CD14-positive monocyte (primary cell): ENCODE measurements around the gene SULT1C2. TPM values are rescaled to one million over a fixed set of nuclear protein-coding genes. Genes with fewer than 3 reads are reported as not detected.

Experiments used
- DNase-seq, 3 donors: peaks; one replicate each; pipeline ENCODE4 v3.0.0-alpha.2; 2011 to 2022
- H2AFZ ChIP-seq: 2 replicates; pipeline ENCODE4 v1.6.0; 2012; ENCODE audit warnings: mild to moderate bottlenecking, low read depth, low read length, inconsistent platforms; ENCODE audit not compliant: insufficient read depth, poor library complexity, severe bottlenecking
- H3K27ac ChIP-seq, 2 donors: 1 replicate in 1 of 2; 2 replicates in 1 of 2; pipeline ENCODE4 v1.5.1; 2012 to 2013; ENCODE audit warnings: low read length in 2 of 2, control low read depth in 1 of 2, inconsistent platforms in 1 of 2, low read depth in 1 of 2, mild to moderate bottlenecking in 1 of 2
- H3K27me3 ChIP-seq, 2 donors: one replicate each; pipeline versions ENCODE4 v1.6.0 to v1.6.1; 2011 to 2013; ENCODE audit warnings: low read length in 2 of 2; ENCODE audit not compliant: control insufficient read depth in 2 of 2, insufficient read depth in 2 of 2
- H3K36me3 ChIP-seq, 2 donors: replicated peaks in 1 of 2; 1 replicate in 1 of 2; 2 replicates in 1 of 2; pipeline versions ENCODE4 v1.5.1 to v1.6.1; 2012 to 2013; ENCODE audit warnings: low read length in 2 of 2, control low read depth in 1 of 2, inconsistent platforms in 1 of 2, mild to moderate bottlenecking in 1 of 2; ENCODE audit not compliant: insufficient read depth in 2 of 2, control insufficient read depth in 1 of 2
- H3K4me1 ChIP-seq, 2 donors: 1 replicate in 1 of 2; 2 replicates in 1 of 2; pipeline versions ENCODE4 v1.5.1 to v1.6.1; 2012 to 2013; ENCODE audit warnings: low read length in 2 of 2, control low read depth in 1 of 2, inconsistent platforms in 1 of 2, mild to moderate bottlenecking in 1 of 2, moderate library complexity in 1 of 2; ENCODE audit not compliant: insufficient read depth in 2 of 2, control insufficient read depth in 1 of 2
- H3K4me2 ChIP-seq: replicated peaks from 2 replicates; pipeline ENCODE3; 2012; ENCODE audit warnings: low read length, moderate library complexity, mild to moderate bottlenecking; ENCODE audit not compliant: poor library complexity, severe bottlenecking; ENCODE audit errors: extremely low read depth
- H3K4me3 ChIP-seq, 3 experiments: fragments of 200-600 bp in 1 of 3; sonication (generic) in 1 of 3; replicated peaks in 1 of 3; 1 replicate in 2 of 3; 2 replicates in 1 of 3; pipeline ENCODE4 v1.5.1; 2011 to 2013; ENCODE audit warnings: low read length in 3 of 3, mild to moderate bottlenecking in 3 of 3, control low read depth in 2 of 3, low read depth in 2 of 3, inconsistent platforms in 1 of 3, moderate library complexity in 1 of 3
- H3K79me2 ChIP-seq: 2 replicates; pipeline ENCODE4 v1.6.0; 2012; ENCODE audit warnings: mild to moderate bottlenecking, control low read depth, inconsistent platforms, low read length, moderate library complexity; ENCODE audit not compliant: insufficient read depth
- H3K9ac ChIP-seq: 2 replicates; pipeline ENCODE4 v1.6.0; 2017; ENCODE audit warnings: low read length, mild to moderate bottlenecking; ENCODE audit not compliant: insufficient read depth, poor library complexity, severe bottlenecking
- H3K9me3 ChIP-seq, 2 donors: replicated peaks in 1 of 2; 1 replicate in 1 of 2; 2 replicates in 1 of 2; pipeline versions ENCODE4 v1.5.1 to v1.6.1; 2012 to 2013; ENCODE audit warnings: low read length in 2 of 2, control low read depth in 1 of 2; ENCODE audit not compliant: control insufficient read depth in 1 of 2, insufficient read depth in 1 of 2
- H4K20me1 ChIP-seq: 2 replicates; pipeline ENCODE4 v1.6.0; 2012; ENCODE audit warnings: mild to moderate bottlenecking, low read length, control low read depth, moderate library complexity; ENCODE audit not compliant: insufficient read depth
- H3K27ac Mint-ChIP-seq, 7 donors: one replicate each; pipeline ENCODE4 v1.8.0; 2020; ENCODE audit warnings: mild to moderate bottlenecking in 7 of 7, mixed read lengths in 7 of 7, moderate library complexity in 6 of 7, inconsistent platforms in 2 of 7
- H3K27me3 Mint-ChIP-seq, 3 donors: one replicate each; pipeline ENCODE4 v1.8.0; 2021 to 2022; ENCODE audit warnings: low read depth in 3 of 3, mild to moderate bottlenecking in 3 of 3, mixed read lengths in 3 of 3, moderate library complexity in 3 of 3, inconsistent platforms in 1 of 3
- H3K36me3 Mint-ChIP-seq, 2 donors: one replicate each; pipeline ENCODE4 v1.8.0; 2020; ENCODE audit warnings: mixed read lengths in 2 of 2, inconsistent platforms in 1 of 2, mild to moderate bottlenecking in 1 of 2
- H3K4me1 Mint-ChIP-seq: one replicate; pipeline ENCODE4 v1.8.0; 2020; ENCODE audit warnings: mild to moderate bottlenecking, mixed read lengths
- H3K4me3 Mint-ChIP-seq, 2 donors: one replicate each; pipeline ENCODE4 v1.8.0; 2020; ENCODE audit warnings: mild to moderate bottlenecking in 2 of 2, mixed read lengths in 2 of 2, moderate library complexity in 1 of 2
- H3K9me3 Mint-ChIP-seq, 7 donors: one replicate each; pipeline ENCODE4 v1.8.0; 2020 to 2022; ENCODE audit warnings: mixed read lengths in 7 of 7, mild to moderate bottlenecking in 6 of 7, moderate library complexity in 6 of 7, inconsistent platforms in 2 of 7
- CTCF ChIP-seq: fragments of 200-600 bp; IDR thresholded peaks from one replicate; pipeline ENCODE4 v1.8.0; 2022; ENCODE audit warnings: antibody characterized with exemption, mild to moderate bottlenecking
- WGBS: methylation state at CpG from one replicate; pipeline ENCODE4 v1.1.5; 2013; ENCODE audit warnings: missing lambda C conversion rate; ENCODE audit not compliant: insufficient coverage; 5-methylcytosine and 5-hydroxymethylcytosine counted together
- intact Hi-C, 2 donors: fragments of 100-400 bp; cut with micrococcal nuclease; formaldehyde crosslinking; loops; one replicate each; pipeline versions ENCODE4 v1.15.0 to v1.15.1; 2023
- polyA plus RNA-seq, 3 donors: library from polyadenylated mRNA; depleted of rRNA in 1 of 3; unstranded in 2 of 3; stranded (reverse) in 1 of 3; fragments of 300-500 nt in 2 of 3; fragments of >200 nt in 1 of 3; fragmentation: Illumina TruSeq in 2 of 3; gene quantifications; 1 replicate in 2 of 3; 2 replicates in 1 of 3; pipeline ENCODE4 v1.2.3, GENCODE V29; 2012 to 2021

Gene SULT1C2
- polyA plus RNA-seq, 3 donors: not detected

GRCh38 chr2:108316033-108316432, 27.3 kb downstream of the SULT1C2 start:
- H3K27me3 ChIP-seq: no peaks in the 10 kb centered on the region
- no peak overlapping the region for H3K27ac ChIP-seq
- Mint-ChIP-seq H3K36me3 (no peaks in the 10 kb centered on the region), H3K4me1 (no peaks in the 10 kb centered on the region), H3K9me3 (peaks cover 0 to 5% (median 2%) of the 10 kb centered on the region in 7 donors), H3K27me3 (peaks cover 0 to 3% (median 0%) of the 10 kb centered on the region in 3 donors), H3K27ac (no peak overlapping the region), H3K4me3 (no peak overlapping the region)
- H3K4me3 ChIP-seq: no peak overlapping the region
- 71% methylated on average over 5 of the region's 6 CpGs for WGBS
- TF ChIP-seq CTCF: no peak
- H2AFZ ChIP-seq: no peak overlapping the region
- intact Hi-C loops: no loop called here
- no peaks in the 10 kb centered on the region for H3K9me3 ChIP-seq
- no peak for DNase-seq
- H4K20me1 ChIP-seq: no peaks in the 10 kb centered on the region
- H3K9ac ChIP-seq: no peak overlapping the region
- H3K79me2 ChIP-seq: no peaks in the 10 kb centered on the region
- no peaks in the 10 kb centered on the region for H3K36me3 ChIP-seq
- H3K4me1 ChIP-seq: no peaks in the 10 kb centered on the region
- H3K4me2 ChIP-seq: no peak overlapping the region

GRCh38 chr2:108316461-108317258, 28.0 kb downstream of the SULT1C2 start:
- Mint-ChIP-seq H3K27me3 (peaks cover 0 to 3% (median 0%) of the 10 kb centered on the region in 3 donors), H3K36me3 (no peaks in the 10 kb centered on the region), H3K27ac (no peak overlapping the region), H3K9me3 (peaks cover 0 to 5% (median 2%) of the 10 kb centered on the region in 7 donors), H3K4me3 (no peak overlapping the region), H3K4me1 (no peaks in the 10 kb centered on the region)
- H3K4me3 ChIP-seq: no peak overlapping the region
- H3K36me3 ChIP-seq: no peaks in the 10 kb centered on the region
- no peak overlapping the region for H3K4me2 ChIP-seq
- H3K4me1 ChIP-seq: no peaks in the 10 kb centered on the region
- WGBS: 95% methylated on average over 13 of the region's 13 CpGs
- no peaks in the 10 kb centered on the region for H3K27me3 ChIP-seq
- H4K20me1 ChIP-seq: no peaks in the 10 kb centered on the region
- no peak for TF ChIP-seq CTCF
- intact Hi-C loops: no loop called here
- no peak overlapping the region for H3K27ac ChIP-seq
- H3K79me2 ChIP-seq: no peaks in the 10 kb centered on the region
- H3K9me3 ChIP-seq: no peaks in the 10 kb centered on the region
- no peak for DNase-seq
- H3K9ac ChIP-seq: no peak overlapping the region
- H2AFZ ChIP-seq: no peak overlapping the region
